Lung (tissue), 16 donors: Measurements from ENCODE around the gene RBM3. TPM values are rescaled to one million over a fixed set of nuclear protein-coding genes. Genes with fewer than 3 reads are reported as not detected.
"Not testable (repeated sequence)": the region's sequence is repeated elsewhere in the genome, so short reads cannot be mapped to it uniquely, and the experiment has no call there.

Experiments
- ATAC-seq: fragments of 200-7000 bp; cut with Tn5 transposase; one replicate; pipeline ENCODE4 v1.9.1; 2020; ENCODE audit warnings: moderate number of reproducible peaks; ENCODE audit not compliant: insufficient read depth, low FRiP score
- DNase-seq, 3 donors: peaks; one replicate each; pipeline ENCODE4 v3.0.0-alpha.2; 2013 to 2017
- H3K27ac ChIP-seq, 2 donors: one replicate each; pipeline ENCODE4 v1.5.1; 2013; ENCODE audit warnings: mild to moderate bottlenecking in 2 of 2, moderate library complexity in 2 of 2, control low read depth in 1 of 2, inconsistent platforms in 1 of 2, low read depth in 1 of 2, low read length in 1 of 2
- H3K27me3 ChIP-seq, 3 donors: one replicate each; pipeline ENCODE4 v1.5.1; 2013; ENCODE audit warnings: low read length in 2 of 3; ENCODE audit not compliant: control insufficient read depth in 3 of 3, insufficient read depth in 3 of 3
- H3K36me3 ChIP-seq, 4 donors: one replicate each; pipeline ENCODE4 v1.5.1; 2013; ENCODE audit warnings: low read length in 4 of 4, mild to moderate bottlenecking in 1 of 4, moderate library complexity in 1 of 4; ENCODE audit not compliant: control insufficient read depth in 4 of 4, insufficient read depth in 4 of 4
- H3K4me1 ChIP-seq, 5 donors: one replicate each; pipeline ENCODE4 v1.5.1; 2013; ENCODE audit warnings: low read length in 5 of 5, mild to moderate bottlenecking in 2 of 5, moderate library complexity in 1 of 5; ENCODE audit not compliant: control insufficient read depth in 5 of 5, insufficient read depth in 5 of 5
- H3K4me3 ChIP-seq: one replicate; pipeline ENCODE4 v1.5.1; 2013; ENCODE audit warnings: mild to moderate bottlenecking, control low read depth, moderate library complexity
- H3K9ac ChIP-seq, 2 donors: one replicate each; pipeline ENCODE4 v1.5.1; 2013; ENCODE audit warnings: low read length in 2 of 2, control low read depth in 1 of 2; ENCODE audit not compliant: insufficient read depth in 1 of 2
- H3K9me3 ChIP-seq, 4 donors: one replicate each; pipeline ENCODE4 v1.5.1; 2013; ENCODE audit warnings: low read length in 3 of 4, mild to moderate bottlenecking in 1 of 4, moderate library complexity in 1 of 4; ENCODE audit not compliant: control insufficient read depth in 4 of 4, insufficient read depth in 3 of 4
- WGBS, 2 donors: extraction: QIAGEN DNeasy Blood & Tissue Kit; methylation state at CpG; one replicate each; pipeline ENCODE4 v1.1.7; 2013; 5-methylcytosine and 5-hydroxymethylcytosine counted together
- long read RNA-seq, 5 donors: transcript quantifications; one replicate each; lab custom pipeline, GENCODE V29; 2026
- polyA plus RNA-seq, 2 donors: library from polyadenylated mRNA; stranded (reverse); fragments of 200-250 nt; gene quantifications; one replicate each; pipeline ENCODE4 v1.2.1, GENCODE V29; 2013
- total RNA-seq, 2 donors: library from RNA; depleted of rRNA in 1 of 2; stranded (reverse); fragments of >200 nt in 1 of 2; gene quantifications; one replicate each; pipeline ENCODE4 v1.2.1, GENCODE V29; 2014 to 2021
- TF ChIP-seq, protein P1 (sequence below): IDR thresholded peaks from 2 replicates; pipeline ENCODE4 v1.5.1; 2012; ENCODE audit warnings: mild to moderate bottlenecking; ENCODE audit errors: control extremely low read depth, extremely low read depth
- donor health status: control.
- donor health status: control.
- donor health status: Bipolar disorder and iron deficiency.
- donor health status: healthy.
- donor health status: DM: yes; HTN: yes; CAD: no.

The RBM3 gene
- total RNA-seq (100 to 1,000 TPM; 117 to 346 TPM), polyA plus RNA-seq (100 to 1,000 TPM; 211 to 223 TPM)
- long read RNA-seq, donor 1, transcript RBM3-203 (7 exons, 2,162 nt), result major isoform, 76 of 113 reads
- long read RNA-seq, donor 1, transcript RBM3-204 (8 exons, 1,375 nt), result minor isoform, 6 of 113 reads
- long read RNA-seq, donor 1, partial matches to known transcripts, result 18 of 113 reads
- long read RNA-seq, donor 1, other reads (novel, unspliced or antisense), result 6 of 113 reads
- long read RNA-seq, donor 2, transcript RBM3-203 (7 exons, 2,162 nt), result major isoform, 30 of 33 reads
- long read RNA-seq, donor 2, partial matches to known transcripts, result 0 of 33 reads
- long read RNA-seq, donor 2, other reads (novel, unspliced or antisense), result 0 of 33 reads
- long read RNA-seq, donor 3, transcript RBM3-203 (7 exons, 2,162 nt), result major isoform, 51 of 106 reads
- long read RNA-seq, donor 3, partial matches to known transcripts, result 43 of 106 reads
- long read RNA-seq, donor 3, other reads (novel, unspliced or antisense), result 6 of 106 reads
- long read RNA-seq, donor 4, transcript RBM3-203 (7 exons, 2,162 nt), result major isoform, 29 of 85 reads
- long read RNA-seq, donor 4, transcript RBM3-202 (6 exons, 1,130 nt), result minor isoform, 5 of 85 reads
- long read RNA-seq, donor 4, partial matches to known transcripts, result 49 of 85 reads
- long read RNA-seq, donor 4, other reads (novel, unspliced or antisense), result 0 of 85 reads
- long read RNA-seq, donor 5, transcript RBM3-203 (7 exons, 2,162 nt), result major isoform, 113 of 142 reads
- long read RNA-seq, donor 5, transcript RBM3-202 (6 exons, 1,130 nt), result minor isoform, 5 of 142 reads
- long read RNA-seq, donor 5, partial matches to known transcripts, result 19 of 142 reads
- long read RNA-seq, donor 5, other reads (novel, unspliced or antisense), result 0 of 142 reads

- peaks cover 0 to 12% (median 6%) of the 10 kb centered on the region in 5 donors for H3K4me1 ChIP-seq
- peak; percentile 93 to 96 (median 96) for DNase-seq
- H3K36me3 ChIP-seq, result peaks cover 3 to 18% (median 16%) of the 10 kb centered on the region in 4 donors
- TF ChIP-seq, protein P1, sequence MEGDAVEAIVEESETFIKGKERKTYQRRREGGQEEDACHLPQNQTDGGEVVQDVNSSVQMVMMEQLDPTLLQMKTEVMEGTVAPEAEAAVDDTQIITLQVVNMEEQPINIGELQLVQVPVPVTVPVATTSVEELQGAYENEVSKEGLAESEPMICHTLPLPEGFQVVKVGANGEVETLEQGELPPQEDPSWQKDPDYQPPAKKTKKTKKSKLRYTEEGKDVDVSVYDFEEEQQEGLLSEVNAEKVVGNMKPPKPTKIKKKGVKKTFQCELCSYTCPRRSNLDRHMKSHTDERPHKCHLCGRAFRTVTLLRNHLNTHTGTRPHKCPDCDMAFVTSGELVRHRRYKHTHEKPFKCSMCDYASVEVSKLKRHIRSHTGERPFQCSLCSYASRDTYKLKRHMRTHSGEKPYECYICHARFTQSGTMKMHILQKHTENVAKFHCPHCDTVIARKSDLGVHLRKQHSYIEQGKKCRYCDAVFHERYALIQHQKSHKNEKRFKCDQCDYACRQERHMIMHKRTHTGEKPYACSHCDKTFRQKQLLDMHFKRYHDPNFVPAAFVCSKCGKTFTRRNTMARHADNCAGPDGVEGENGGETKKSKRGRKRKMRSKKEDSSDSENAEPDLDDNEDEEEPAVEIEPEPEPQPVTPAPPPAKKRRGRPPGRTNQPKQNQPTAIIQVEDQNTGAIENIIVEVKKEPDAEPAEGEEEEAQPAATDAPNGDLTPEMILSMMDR, result no peak
- H3K27ac ChIP-seq, result peak within 1 kb of the TSS; percentile 93 to 98
- peak within 1 kb of the TSS; percentile 92 to 97 for H3K9ac ChIP-seq
- peak; percentile 94 for ATAC-seq
- 0 to 37% methylated on average over 59 to 71 of the region's 71 CpGs for WGBS, 2 donors
- H3K4me3 ChIP-seq, result peak within 1 kb of the TSS; percentile 67
- H3K27me3 ChIP-seq, result no peaks in the 10 kb centered on the region
- H3K9me3 ChIP-seq, result peaks cover 0 to 9% (median 0%) of the 10 kb centered on the region in 4 donors
Measured at GRCh38 chrX:48574270-48575266, at the start of gene RBM3. Gene RBM3, plus strand, starts transcription at chrX:48574484. Its CDS starts 697 bp downstream, at chrX:48575181.

- not testable (repeated sequence) for H3K27ac ChIP-seq, ATAC-seq, DNase-seq, H3K27me3 ChIP-seq, H3K4me3 ChIP-seq, H3K36me3 ChIP-seq, H3K9ac ChIP-seq, H3K4me1 ChIP-seq
- peaks cover 0 to 11% (median 0%) of the 10 kb centered on the region in 4 donors for H3K9me3 ChIP-seq
- 65 to 84% methylated on average over 8 of the region's 8 CpGs for WGBS, 2 donors
Measured at GRCh38 chrX:48525853-48526252, 48.4 kb upstream of the RBM3 start.

- Histone ChIP-seq H3K36me3 (peaks cover 0 to 10% (median 3%) of the 10 kb centered on the region in 4 donors), H3K9ac (no peak overlapping the region), H3K4me1 (no peaks in the 10 kb centered on the region), H3K27ac (peak overlapping the region; percentile 28 to 89), H3K4me3 (no peak overlapping the region), H3K9me3 (peaks cover 0 to 6% (median under 1%) of the 10 kb centered on the region in 4 donors), H3K27me3 (no peaks in the 10 kb centered on the region)
- TF ChIP-seq, protein P1, result no peak
- DNase-seq, result no peak
- 84 to 98% methylated on average over 3 of the region's 3 CpGs for WGBS, 2 donors
- ATAC-seq, result no peak
Measured at GRCh38 chrX:48530736-48531135, 43.5 kb upstream of the RBM3 start.
